Measurements from ENCODE around the gene ENDOD1. TPM values are rescaled to one million over a fixed set of nuclear protein-coding genes. Genes with fewer than 3 reads are reported as not detected.
"Not testable (repeated sequence)": the region's sequence is repeated elsewhere in the genome, so short reads cannot be mapped to it uniquely, and the experiment has no call there.

The ENDOD1 gene
- total and polyA plus RNA-seq, 2 donors = 4.2 to 9.2 TPM

GRCh38 chr11:95104856-95105255 is 15.2 kb downstream of the ENDOD1 start:
- no peaks in the 10 kb centered on the region for H3K27me3 ChIP-seq (ENCODE audit: control insufficient read depth in 2 of 2, insufficient read depth in 1 of 2, low read length in 1 of 2)
- H3K36me3 ChIP-seq (ENCODE audit: control insufficient read depth in 2 of 2, insufficient read depth in 2 of 2, low read length in 1 of 2) = no peaks in the 10 kb centered on the region
- H3K4me3 ChIP-seq (ENCODE audit: low read length in 2 of 2) = no peak overlapping the region
- no peak overlapping the region for H3K27ac ChIP-seq (ENCODE audit: low read depth in 1 of 2, low read length in 1 of 2)
- no peaks in the 10 kb centered on the region for H3K9me3 ChIP-seq (ENCODE audit: control insufficient read depth in 2 of 2, insufficient read depth in 1 of 2, low read length in 1 of 2)
- H3K4me1 ChIP-seq (ENCODE audit: control insufficient read depth in 2 of 2, insufficient read depth in 2 of 2, low read length in 2 of 2) = no peaks in the 10 kb centered on the region
- no peak for DNase-seq (ENCODE audit: low read depth in 6 of 9, low spot score in 9 of 9)
- 98% methylated on average over 3 of the region's 3 CpGs for WGBS

GRCh38 chr11:95108159-95108611 is 18.5 kb downstream of the ENDOD1 start:
- H3K36me3 ChIP-seq (ENCODE audit: control insufficient read depth in 2 of 2, insufficient read depth in 2 of 2, low read length in 1 of 2) = no peaks in the 10 kb centered on the region
- no peaks in the 10 kb centered on the region for H3K27me3 ChIP-seq (ENCODE audit: control insufficient read depth in 2 of 2, insufficient read depth in 1 of 2, low read length in 1 of 2)
- no peak for DNase-seq (ENCODE audit: low read depth in 6 of 9, low spot score in 9 of 9)
- H3K9me3 ChIP-seq (ENCODE audit: control insufficient read depth in 2 of 2, insufficient read depth in 1 of 2, low read length in 1 of 2) = peaks cover 0 to 3% of the 10 kb centered on the region in 2 donors
- H3K4me3 ChIP-seq (ENCODE audit: low read length in 2 of 2) = no peak overlapping the region
- WGBS = 70% methylated on average over 9 of the region's 9 CpGs
- H3K4me1 ChIP-seq (ENCODE audit: control insufficient read depth in 2 of 2, insufficient read depth in 2 of 2, low read length in 2 of 2) = no peaks in the 10 kb centered on the region
- H3K27ac ChIP-seq (ENCODE audit: low read depth in 1 of 2, low read length in 1 of 2) = no peak overlapping the region

- WGBS = 93% methylated on average over 6 of the region's 6 CpGs
- H3K27ac ChIP-seq (ENCODE audit: low read depth in 1 of 2, low read length in 1 of 2) = no peak overlapping the region
- no peaks in the 10 kb centered on the region for H3K27me3 ChIP-seq (ENCODE audit: control insufficient read depth in 2 of 2, insufficient read depth in 1 of 2, low read length in 1 of 2)
- no peaks in the 10 kb centered on the region for H3K4me1 ChIP-seq (ENCODE audit: control insufficient read depth in 2 of 2, insufficient read depth in 2 of 2, low read length in 2 of 2)
- no peak for DNase-seq (ENCODE audit: low read depth in 6 of 9, low spot score in 9 of 9)
- H3K4me3 ChIP-seq (ENCODE audit: low read length in 2 of 2) = no peak overlapping the region
- H3K9me3 ChIP-seq (ENCODE audit: control insufficient read depth in 2 of 2, insufficient read depth in 1 of 2, low read length in 1 of 2) = peaks cover 0 to 3% of the 10 kb centered on the region in 2 donors
- H3K36me3 ChIP-seq (ENCODE audit: control insufficient read depth in 2 of 2, insufficient read depth in 2 of 2, low read length in 1 of 2) = no peaks in the 10 kb centered on the region
These were observed 19.3 kb downstream of the ENDOD1 start for GRCh38 chr11:95108671-95109551.

DNA sequence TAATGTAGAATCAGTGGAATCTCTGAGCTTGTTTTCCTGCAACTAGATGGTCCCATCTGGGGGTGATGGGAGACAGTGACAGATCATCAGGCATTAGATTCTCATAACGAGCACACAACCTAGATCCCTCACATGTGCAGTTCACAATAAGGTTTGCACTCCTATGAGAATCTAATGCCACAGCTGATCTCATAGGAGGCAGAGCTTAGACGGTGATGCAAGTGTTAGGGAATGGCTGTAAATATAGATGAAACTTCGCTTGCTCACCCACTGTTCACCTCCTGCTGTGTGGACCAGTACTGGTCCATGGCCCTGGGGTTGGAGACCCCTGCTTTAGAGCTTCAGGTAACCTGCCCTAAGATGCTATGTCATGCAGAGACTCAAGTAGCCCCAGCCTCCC is 21.8 kb downstream of the ENDOD1 start:
- H3K4me1 ChIP-seq (ENCODE audit: control insufficient read depth in 2 of 2, insufficient read depth in 2 of 2, low read length in 2 of 2); H3K9me3 ChIP-seq (ENCODE audit: control insufficient read depth in 2 of 2, insufficient read depth in 1 of 2, low read length in 1 of 2); H3K36me3 ChIP-seq (ENCODE audit: control insufficient read depth in 2 of 2, insufficient read depth in 2 of 2, low read length in 1 of 2); H3K27me3 ChIP-seq (ENCODE audit: control insufficient read depth in 2 of 2, insufficient read depth in 1 of 2, low read length in 1 of 2); H3K4me3 ChIP-seq (ENCODE audit: low read length in 2 of 2); DNase-seq (ENCODE audit: low read depth in 6 of 9, low spot score in 9 of 9); H3K27ac ChIP-seq (ENCODE audit: low read depth in 1 of 2, low read length in 1 of 2): not testable (repeated sequence)
- 97% methylated on average over 3 of the region's 3 CpGs for WGBS

- DNase-seq (ENCODE audit: low read depth in 6 of 9, low spot score in 9 of 9) = no peak
- Histone ChIP-seq H3K9me3 (ENCODE audit: control insufficient read depth in 2 of 2, insufficient read depth in 1 of 2, low read length in 1 of 2) (peaks cover 0 to 3% of the 10 kb centered on the region in 2 donors), H3K27me3 (ENCODE audit: control insufficient read depth in 2 of 2, insufficient read depth in 1 of 2, low read length in 1 of 2) (no peaks in the 10 kb centered on the region), H3K36me3 (ENCODE audit: control insufficient read depth in 2 of 2, insufficient read depth in 2 of 2, low read length in 1 of 2) (no peaks in the 10 kb centered on the region), H3K4me3 (ENCODE audit: low read length in 2 of 2) (no peak overlapping the region), H3K4me1 (ENCODE audit: control insufficient read depth in 2 of 2, insufficient read depth in 2 of 2, low read length in 2 of 2) (no peaks in the 10 kb centered on the region), H3K27ac (ENCODE audit: low read depth in 1 of 2, low read length in 1 of 2) (no peak overlapping the region)
- 97% methylated on average over 3 of the region's 3 CpGs for WGBS
These were observed 22.4 kb downstream of the ENDOD1 start for GRCh38 chr11:95111923-95112540.

- Histone ChIP-seq H3K4me1 (ENCODE audit: control insufficient read depth in 2 of 2, insufficient read depth in 2 of 2, low read length in 2 of 2) (no peaks in the 10 kb centered on the region), H3K27ac (ENCODE audit: low read depth in 1 of 2, low read length in 1 of 2) (no peak overlapping the region), H3K9me3 (ENCODE audit: control insufficient read depth in 2 of 2, insufficient read depth in 1 of 2, low read length in 1 of 2) (peaks cover 0 to 3% of the 10 kb centered on the region in 2 donors), H3K27me3 (ENCODE audit: control insufficient read depth in 2 of 2, insufficient read depth in 1 of 2, low read length in 1 of 2) (no peaks in the 10 kb centered on the region), H3K4me3 (ENCODE audit: low read length in 2 of 2) (no peak overlapping the region), H3K36me3 (ENCODE audit: control insufficient read depth in 2 of 2, insufficient read depth in 2 of 2, low read length in 1 of 2) (no peaks in the 10 kb centered on the region)
- 91% methylated on average over 1 of the region's 1 CpG for WGBS
- no peak for DNase-seq (ENCODE audit: low read depth in 6 of 9, low spot score in 9 of 9)
These were observed 26.0 kb downstream of the ENDOD1 start for GRCh38 chr11:95115597-95115996.

- no peaks in the 10 kb centered on the region for H3K36me3 ChIP-seq (ENCODE audit: control insufficient read depth in 2 of 2, insufficient read depth in 2 of 2, low read length in 1 of 2)
- no peak overlapping the region for H3K27ac ChIP-seq (ENCODE audit: low read depth in 1 of 2, low read length in 1 of 2)
- no peaks in the 10 kb centered on the region for H3K4me1 ChIP-seq (ENCODE audit: control insufficient read depth in 2 of 2, insufficient read depth in 2 of 2, low read length in 2 of 2)
- no peak overlapping the region for H3K4me3 ChIP-seq (ENCODE audit: low read length in 2 of 2)
- DNase-seq (ENCODE audit: low read depth in 6 of 9, low spot score in 9 of 9) = no peak
- H3K9me3 ChIP-seq (ENCODE audit: control insufficient read depth in 2 of 2, insufficient read depth in 1 of 2, low read length in 1 of 2) = no peaks in the 10 kb centered on the region
- H3K27me3 ChIP-seq (ENCODE audit: control insufficient read depth in 2 of 2, insufficient read depth in 1 of 2, low read length in 1 of 2) = no peaks in the 10 kb centered on the region
- 97% methylated on average over 2 of the region's 2 CpGs for WGBS
These were observed 29.9 kb downstream of the ENDOD1 start for GRCh38 chr11:95119361-95120060.

- Histone ChIP-seq H3K4me3 (ENCODE audit: low read length in 2 of 2) (no peak overlapping the region), H3K27me3 (ENCODE audit: control insufficient read depth in 2 of 2, insufficient read depth in 1 of 2, low read length in 1 of 2) (no peaks in the 10 kb centered on the region), H3K4me1 (ENCODE audit: control insufficient read depth in 2 of 2, insufficient read depth in 2 of 2, low read length in 2 of 2) (no peaks in the 10 kb centered on the region), H3K9me3 (ENCODE audit: control insufficient read depth in 2 of 2, insufficient read depth in 1 of 2, low read length in 1 of 2) (no peaks in the 10 kb centered on the region), H3K36me3 (ENCODE audit: control insufficient read depth in 2 of 2, insufficient read depth in 2 of 2, low read length in 1 of 2) (no peaks in the 10 kb centered on the region), H3K27ac (ENCODE audit: low read depth in 1 of 2, low read length in 1 of 2) (no peak overlapping the region)
- DNase-seq (ENCODE audit: low read depth in 6 of 9, low spot score in 9 of 9) = no peak
- WGBS = 94% methylated on average over 1 of the region's 1 CpG
These were observed 32.1 kb downstream of the ENDOD1 start for GRCh38 chr11:95121698-95122097.

- no peak for DNase-seq (ENCODE audit: low read depth in 6 of 9, low spot score in 9 of 9)
- H3K4me3 ChIP-seq (ENCODE audit: low read length in 2 of 2) = no peak overlapping the region
These were observed 33.9 kb downstream of the ENDOD1 start for GRCh38 chr11:95123556-95123955.

More at GRCh38 chr11:95123556-95123955, 33.9 kb downstream of the ENDOD1 start:
- WGBS = 94% methylated on average over 3 of the region's 3 CpGs
- Histone ChIP-seq H3K27me3 (ENCODE audit: control insufficient read depth in 2 of 2, insufficient read depth in 1 of 2, low read length in 1 of 2) (no peaks in the 10 kb centered on the region), H3K27ac (ENCODE audit: low read depth in 1 of 2, low read length in 1 of 2) (no peak overlapping the region), H3K4me1 (ENCODE audit: control insufficient read depth in 2 of 2, insufficient read depth in 2 of 2, low read length in 2 of 2) (no peaks in the 10 kb centered on the region), H3K36me3 (ENCODE audit: control insufficient read depth in 2 of 2, insufficient read depth in 2 of 2, low read length in 1 of 2) (no peaks in the 10 kb centered on the region), H3K9me3 (ENCODE audit: control insufficient read depth in 2 of 2, insufficient read depth in 1 of 2, low read length in 1 of 2) (no peaks in the 10 kb centered on the region)
